Neural progenitor cell (in vitro differentiated cells): ENCODE measurements around the gene ADAMTS20. TPM values are rescaled to one million over a fixed set of nuclear protein-coding genes. Genes with fewer than 3 reads are reported as not detected.
A peak's percentile ranks its signal among the peaks of the same experiment; 100 is the strongest.

ENCODE experiments used
- DNase-seq: peaks from one replicate; pipeline ENCODE4 v3.0.0-alpha.2; 2016; ENCODE audit warnings: low spot score
- H2AFZ ChIP-seq: fragments of 200-600 bp; sonication (generic); replicated peaks from 2 replicates; pipeline ENCODE4 v1.6.1; 2016; ENCODE audit warnings: antibody characterized with exemption
- H3F3A ChIP-seq: fragments of 200-600 bp; sonication (generic); 2 replicates; pipeline ENCODE4 v1.6.1; 2016; ENCODE audit warnings: antibody characterized with exemption, low read depth
- H3K27ac ChIP-seq: fragments of 200-600 bp; sonication (generic); 2 replicates; pipeline ENCODE4 v1.5.1; 2016; ENCODE audit warnings: mild to moderate bottlenecking
- H3K27me3 ChIP-seq: fragments of 200-600 bp; sonication (generic); 2 replicates; pipeline ENCODE4 v1.6.1; 2016; ENCODE audit warnings: mild to moderate bottlenecking, moderate library complexity
- H3K36me3 ChIP-seq: fragments of 200-600 bp; sonication (generic); 2 replicates; pipeline ENCODE4 v1.5.1; 2016
- H3K4me1 ChIP-seq: fragments of 200-600 bp; sonication (generic); 2 replicates; pipeline ENCODE4 v1.6.1; 2016; ENCODE audit warnings: mixed run types
- H3K4me2 ChIP-seq: fragments of 200-600 bp; sonication (generic); 2 replicates; pipeline ENCODE4 v1.6.1; 2016
- H3K4me3 ChIP-seq: fragments of 200-600 bp; sonication (generic); 2 replicates; pipeline ENCODE4 v1.5.1; 2016
- H3K79me2 ChIP-seq: fragments of 200-600 bp; sonication (generic); 2 replicates; pipeline ENCODE4 v1.6.1; 2016; ENCODE audit warnings: low read depth
- H3K9ac ChIP-seq: fragments of 200-600 bp; sonication (generic); 2 replicates; pipeline ENCODE4 v1.6.1; 2016
- H3K9me3 ChIP-seq: fragments of 200-600 bp; sonication (generic); 2 replicates; pipeline ENCODE4 v1.5.1; 2016; ENCODE audit warnings: low read depth
- H4K20me1 ChIP-seq: fragments of 200-600 bp; sonication (generic); 2 replicates; pipeline ENCODE4 v1.6.1; 2016; ENCODE audit warnings: low read depth
- H3K27ac Mint-ChIP-seq: 3 replicates; pipeline ENCODE4 v1.8.0; 2021; ENCODE audit warnings: mixed read lengths
- H3K27me3 Mint-ChIP-seq: 2 replicates; pipeline ENCODE4 v1.8.0; 2022; ENCODE audit warnings: low read depth, mild to moderate bottlenecking, inconsistent platforms, moderate library complexity, mixed read lengths; ENCODE audit not compliant: insufficient read depth
- H3K36me3 Mint-ChIP-seq: 3 replicates; pipeline ENCODE4 v1.8.0; 2021; ENCODE audit warnings: mixed read lengths
- H3K4me1 Mint-ChIP-seq: 3 replicates; pipeline ENCODE4 v1.8.0; 2021; ENCODE audit warnings: mixed read lengths
- H3K4me3 Mint-ChIP-seq: 3 replicates; pipeline ENCODE4 v1.8.0; 2021; ENCODE audit warnings: mild to moderate bottlenecking, moderate library complexity, mixed read lengths
- H3K9me3 Mint-ChIP-seq: 3 replicates; pipeline ENCODE4 v1.8.0; 2020; ENCODE audit warnings: mixed read lengths
- CTCF ChIP-seq: fragments of 200-600 bp; sonication (generic); IDR thresholded peaks from 2 replicates; pipeline ENCODE4 v1.5.1; 2017; ENCODE audit warnings: antibody characterized with exemption, mild to moderate bottlenecking
- EZH2 ChIP-seq: fragments of 200-600 bp; sonication (generic); IDR thresholded peaks from 2 replicates; pipeline ENCODE4 v1.6.1; 2017; ENCODE audit warnings: antibody characterized with exemption, mild to moderate bottlenecking, moderate library complexity
- EZH2phosphoT487 ChIP-seq: fragments of 200-600 bp; sonication (generic); IDR thresholded peaks from 2 replicates; pipeline ENCODE4 v1.6.1; 2017; ENCODE audit warnings: antibody characterized with exemption
- total RNA-seq: library from RNA; depleted of rRNA; stranded (reverse); fragments of >200 nt; gene quantifications from 2 replicates; pipeline ENCODE4 v1.2.3, GENCODE V29; 2015; ENCODE audit warnings: low replicate concordance

The ADAMTS20 gene
- total RNA-seq, 1 donor from 2014 or later: 10.9 TPM

- no peak for DNase-seq
- no peaks in the 10 kb centered on the region for H3K27me3 ChIP-seq
- H3K4me3 ChIP-seq: no peak overlapping the region
- H3K36me3 ChIP-seq: no peaks in the 10 kb centered on the region
- H3K27me3 Mint-ChIP-seq: no peaks in the 10 kb centered on the region
- no peaks in the 10 kb centered on the region for H3K79me2 ChIP-seq
- H3K9me3 Mint-ChIP-seq: no peaks in the 10 kb centered on the region
- H3K27ac Mint-ChIP-seq: no peak overlapping the region
- H3F3A ChIP-seq: no peaks in the 10 kb centered on the region
- no peak overlapping the region for H3K27ac ChIP-seq
- no peak for TF ChIP-seq EZH2phosphoT487
- no peak for TF ChIP-seq EZH2
- H2AFZ ChIP-seq: no peak overlapping the region
- H3K9me3 ChIP-seq: no peaks in the 10 kb centered on the region
- H3K4me2 ChIP-seq: no peak overlapping the region
- H3K4me1 Mint-ChIP-seq: peaks cover 24% of the 10 kb centered on the region
- H4K20me1 ChIP-seq: no peaks in the 10 kb centered on the region
- no peak overlapping the region for H3K4me3 Mint-ChIP-seq
- no peaks in the 10 kb centered on the region for H3K36me3 Mint-ChIP-seq
- H3K4me1 ChIP-seq: peaks cover 7% of the 10 kb centered on the region
- H3K9ac ChIP-seq: no peak overlapping the region
Measured at GRCh38 chr12:43337571-43338444, 214.2 kb downstream of the ADAMTS20 start.

- no peaks in the 10 kb centered on the region for H3K36me3 ChIP-seq
- H2AFZ ChIP-seq: no peak overlapping the region
- no peak for TF ChIP-seq EZH2
- TF ChIP-seq CTCF: peak; percentile 72
- Mint-ChIP-seq H3K27me3 (no peaks in the 10 kb centered on the region), H3K27ac (no peak overlapping the region), H3K4me1 (peaks cover 24% of the 10 kb centered on the region), H3K4me3 (no peak overlapping the region), H3K36me3 (no peaks in the 10 kb centered on the region), H3K9me3 (no peaks in the 10 kb centered on the region)
- no peak overlapping the region for H3K27ac ChIP-seq
- H3K9ac ChIP-seq: no peak overlapping the region
- no peak overlapping the region for H3K4me2 ChIP-seq
- no peaks in the 10 kb centered on the region for H3F3A ChIP-seq
- H3K4me1 ChIP-seq: peaks cover 7% of the 10 kb centered on the region
- H4K20me1 ChIP-seq: no peaks in the 10 kb centered on the region
- no peaks in the 10 kb centered on the region for H3K79me2 ChIP-seq
- H3K27me3 ChIP-seq: no peaks in the 10 kb centered on the region
- H3K9me3 ChIP-seq: no peaks in the 10 kb centered on the region
- H3K4me3 ChIP-seq: no peak overlapping the region
- DNase-seq: peak; percentile 33
Measured at GRCh38 chr12:43336962-43337555, 214.9 kb downstream of the ADAMTS20 start.

DNA sequence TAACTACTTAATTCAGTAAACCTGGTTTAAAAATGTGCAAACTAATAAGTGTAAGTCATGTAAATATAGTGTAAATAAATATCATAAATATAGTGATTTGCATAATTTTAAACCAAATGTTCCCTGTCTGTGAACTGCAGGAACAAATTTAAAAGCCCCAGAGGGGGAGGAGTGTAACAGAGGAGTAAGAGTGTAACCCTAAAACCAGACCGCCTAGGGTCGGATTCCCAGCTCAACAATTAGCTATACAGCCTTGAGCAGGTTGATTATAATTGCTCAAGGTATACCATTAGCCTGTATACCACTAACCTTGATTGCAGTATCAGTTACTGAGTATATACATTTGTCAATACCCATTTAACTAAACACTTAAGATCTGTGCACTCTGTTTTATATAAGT, 218.4 kb downstream of the ADAMTS20 start:
- H3K27ac ChIP-seq: no peak overlapping the region
- H3K4me1 Mint-ChIP-seq: peaks cover 13% of the 10 kb centered on the region
- peaks cover 5% of the 10 kb centered on the region for H3K9me3 Mint-ChIP-seq
- no peaks in the 10 kb centered on the region for H3K27me3 Mint-ChIP-seq
- no peak overlapping the region for H3K4me2 ChIP-seq
- no peak overlapping the region for H3K9ac ChIP-seq
- H3K4me3 ChIP-seq: no peak overlapping the region
- H3K4me3 Mint-ChIP-seq: no peak overlapping the region
- H3K27me3 ChIP-seq: no peaks in the 10 kb centered on the region
- TF ChIP-seq EZH2: no peak
- no peak for TF ChIP-seq CTCF
- no peak for TF ChIP-seq EZH2phosphoT487
- no peak overlapping the region for H2AFZ ChIP-seq
- no peaks in the 10 kb centered on the region for H4K20me1 ChIP-seq
- no peak for DNase-seq
- H3K79me2 ChIP-seq: no peaks in the 10 kb centered on the region
- H3K4me1 ChIP-seq: peaks cover 6% of the 10 kb centered on the region
- H3K27ac Mint-ChIP-seq: no peak overlapping the region
- H3K36me3 ChIP-seq: no peaks in the 10 kb centered on the region
- no peaks in the 10 kb centered on the region for H3F3A ChIP-seq
- H3K36me3 Mint-ChIP-seq: no peaks in the 10 kb centered on the region
- no peaks in the 10 kb centered on the region for H3K9me3 ChIP-seq
